Psoas muscle (tissue), 8 donors: ENCODE measurements around the gene ATG4C. TPM values are rescaled to one million over a fixed set of nuclear protein-coding genes. Genes with fewer than 3 reads are reported as not detected.
"Not testable (repeated sequence)": the region's sequence is repeated elsewhere in the genome, so short reads cannot be mapped to it uniquely, and the experiment has no call there.

Experiments
- ATAC-seq, 4 donors: fragments of 200-7000 bp; cut with Tn5 transposase; one replicate each; pipeline ENCODE4 v1.9.1; 2020; ENCODE audit warnings: moderate library complexity in 3 of 4, mild to moderate bottlenecking in 2 of 4
- DNase-seq, 2 donors: peaks; one replicate each; pipeline ENCODE4 v3.0.0-alpha.2; 2020
- H3K27ac ChIP-seq: fragments of 200-600 bp; one replicate; pipeline ENCODE4 v1.8.0; 2022
- H3K27me3 ChIP-seq, 3 donors: fragments of 200-600 bp in 1 of 3; one replicate each; pipeline versions ENCODE4 v1.6.1 to v1.8.0; 2013 to 2022; ENCODE audit warnings: low read length in 2 of 3, mild to moderate bottlenecking in 2 of 3, moderate library complexity in 1 of 3; ENCODE audit not compliant: insufficient read depth in 3 of 3
- H3K36me3 ChIP-seq, 2 donors: fragments of 200-600 bp in 1 of 2; one replicate each; pipeline versions ENCODE4 v1.6.1 to v1.8.0; 2013 to 2022; ENCODE audit warnings: low read depth in 1 of 2, mild to moderate bottlenecking in 1 of 2, moderate library complexity in 1 of 2; ENCODE audit not compliant: insufficient read depth in 1 of 2
- H3K4me1 ChIP-seq: fragments of 200-600 bp; one replicate; pipeline ENCODE4 v1.8.0; 2022
- H3K4me3 ChIP-seq: fragments of 200-600 bp; one replicate; pipeline ENCODE4 v1.8.0; 2022; ENCODE audit warnings: mild to moderate bottlenecking
- H3K9me3 ChIP-seq: fragments of 200-600 bp; one replicate; pipeline ENCODE4 v1.8.0; 2022
- CTCF ChIP-seq: fragments of 200-600 bp; IDR thresholded peaks from one replicate; pipeline ENCODE4 v1.8.0; 2022; ENCODE audit warnings: antibody characterized with exemption
- WGBS, 3 donors: extraction: QIAGEN DNeasy Blood & Tissue Kit; methylation state at CpG; one replicate each; pipeline versions ENCODE4 v1.1.6 to v1.1.7; 2013; 5-methylcytosine and 5-hydroxymethylcytosine counted together
- intact Hi-C, 2 donors: fragments of 100-400 bp; cut with DNase I; formaldehyde crosslinking; loops; one replicate each; pipeline versions ENCODE4 v1.11.0 to v1.14.2; 2022
- long read RNA-seq, 2 donors: library from polyadenylated mRNA; unstranded; transcript quantifications; one replicate each; pipeline ENCODE4 v2.0.0, GENCODE V29; 2021
- polyA plus RNA-seq, 3 donors: library from polyadenylated mRNA; stranded (reverse); fragments of 200-250 nt; gene quantifications; one replicate each; pipeline ENCODE4 v1.2.3, GENCODE V29; 2013
- total RNA-seq, 4 donors: library from RNA; stranded (reverse); fragmentation: NEBNext Ultra II Directional in 2 of 4; extraction: Animal tissue kit (Norgen Biotek cat#: 25700) in 2 of 4; gene quantifications; one replicate each; pipeline versions ENCODE4 v1.2.1 to v1.2.4, GENCODE V29; 2021 to 2023
- donor health status: healthy with polysubstance abuse.
- donor health status: DM: no; HTN: no; CAD: no; lungs with moderate emphysema.
- donor health status: Bipolar disorder and iron deficiency.
- donor health status: healthy.
- donor health status: DM: yes; HTN: yes; CAD: no.
- donor health status: DM: no; HTN: no; CAD: no.
- donor health status: DM: no; HTN: no; CAD: no.
- donor health status: DM: yes; HTN: yes; CAD: no.

ATG4C gene
- 1 to 10 TPM; 4.0 to 6.4 (median 5.6) TPM for total RNA-seq
- 1 to 10 TPM; 3.3 to 8.3 (median 4.3) TPM for polyA plus RNA-seq
- long read RNA-seq, donor 1, partial matches to known transcripts = 0 of 4 reads
- long read RNA-seq, donor 1, other reads (novel, unspliced or antisense) = 1 of 4 reads
- long read RNA-seq, donor 2, transcript ATG4C-201 (11 exons, 2,938 nt) = major isoform, 7 of 12 reads
- long read RNA-seq, donor 2, partial matches to known transcripts = 0 of 12 reads
- long read RNA-seq, donor 2, other reads (novel, unspliced or antisense) = 2 of 12 reads

- Histone ChIP-seq H3K27me3 (no peaks in the 10 kb centered on the region), H3K4me1 (peaks cover 18% of the 10 kb centered on the region), H3K27ac (peak within 1 kb of the TSS; percentile 95), H3K9me3 (no peaks in the 10 kb centered on the region), H3K4me3 (peak within 1 kb of the TSS; percentile 74), H3K36me3 (no peaks in the 10 kb centered on the region)
- ATAC-seq (peak; percentile 98 to 99 (median 99)), DNase-seq (peak; percentile 93 to 96)
- no peak for TF ChIP-seq CTCF
- intact Hi-C loops = no loop called here
- 0% methylated on average over 38 of the region's 38 CpGs for WGBS, 3 donors
Observed at GRCh38 chr1:62783736-62784508, at the start of gene ATG4C. Gene ATG4C (plus strand): TSS chr1:62784132. CDS start chr1:62803787, 19,655 bp downstream.

GRCh38 chr1:62735491-62736171, 48.3 kb upstream of the ATG4C start:
- no peak overlapping the region for H3K4me3 ChIP-seq
- H3K9me3 ChIP-seq = no peaks in the 10 kb centered on the region
- ATAC-seq = no peak
- no peaks in the 10 kb centered on the region for H3K36me3 ChIP-seq
- TF ChIP-seq CTCF = no peak
- intact Hi-C loops = no loop called here
- H3K27me3 ChIP-seq = peaks cover 0 to 2% (median 0%) of the 10 kb centered on the region in 3 donors
- no peaks in the 10 kb centered on the region for H3K4me1 ChIP-seq
- DNase-seq = no peak
- 49 to 64% (median 53%) methylated on average over 3 of the region's 3 CpGs for WGBS, 3 donors
- no peak overlapping the region for H3K27ac ChIP-seq

- not testable (repeated sequence) for H3K4me3 ChIP-seq
- 83 to 85% (median 84%) methylated on average over 3 of the region's 3 CpGs for WGBS, 3 donors
Observed at GRCh38 chr1:62740701-62741100, 43.2 kb upstream of the ATG4C start.

GRCh38 chr1:62744611-62745577, 39.0 kb upstream of the ATG4C start:
- no peak for TF ChIP-seq CTCF
- intact Hi-C loops = loop anchor here (5.0 to 10.0 kb wide), 3 partner anchors 238 to 580 kb away; no protein-coding TSS in a partner anchor
- no peaks in the 10 kb centered on the region for H3K36me3 ChIP-seq
- no peak overlapping the region for H3K4me3 ChIP-seq
- H3K4me1 ChIP-seq = no peaks in the 10 kb centered on the region
- no peak overlapping the region for H3K27ac ChIP-seq
- no peaks in the 10 kb centered on the region for H3K9me3 ChIP-seq
- 26 to 33% (median 33%) methylated on average over 3 of the region's 3 CpGs for WGBS, 3 donors
- H3K27me3 ChIP-seq = peaks cover 0 to 3% (median 0%) of the 10 kb centered on the region in 3 donors
- DNase-seq (no peak), ATAC-seq (no peak)

More at GRCh38 chr1:62740701-62741100, 43.2 kb upstream of the ATG4C start:
- H3K36me3 ChIP-seq, ATAC-seq, DNase-seq, H3K4me1 ChIP-seq, H3K9me3 ChIP-seq, H3K27me3 ChIP-seq, H3K27ac ChIP-seq: not testable (repeated sequence)
- intact Hi-C loops = loop anchor here in 1 of 2 donors (10.0 kb wide), 1 partner anchor 576 kb away; no protein-coding TSS in a partner anchor
